ENCODE data around the gene RHOBTB1.
"Not testable (repeated sequence)": the region's sequence is repeated elsewhere in the genome, so short reads cannot be mapped to it uniquely, and the experiment has no call there.

Gene RHOBTB1

GRCh38 chr10:60869652-60870415, 74.2 kb downstream of the RHOBTB1 start:
- no peak for TF ChIP-seq POLR2A (IDR thresholded peaks at IDR 0.05; ENCODE audit: low read depth, low read length)
- FAIRE-seq (no peak), DNase-seq (ENCODE audit: insufficient read length, low spot score) (no peak)

GRCh38 chr10:60868946-60869345, 75.0 kb downstream of the RHOBTB1 start:
- no peak for FAIRE-seq
- no peak for TF ChIP-seq POLR2A (IDR thresholded peaks at IDR 0.05; ENCODE audit: low read depth, low read length)
- DNase-seq (ENCODE audit: insufficient read length, low spot score), result no peak

- FAIRE-seq, result no peak
Measured at GRCh38 chr10:60865198-60865783, 78.7 kb downstream of the RHOBTB1 start.

GRCh38 chr10:60863796-60864195, 80.2 kb downstream of the RHOBTB1 start:
- FAIRE-seq, result no peak
- no peak for DNase-seq (ENCODE audit: insufficient read length, low spot score)

More at GRCh38 chr10:60865198-60865783, 78.7 kb downstream of the RHOBTB1 start:
- TF ChIP-seq POLR2A (IDR thresholded peaks at IDR 0.05; ENCODE audit: low read depth, low read length), result no peak
- no peak for DNase-seq (ENCODE audit: insufficient read length, low spot score)

GRCh38 chr10:60862517-60862916, 81.5 kb downstream of the RHOBTB1 start:
- no peak for TF ChIP-seq POLR2A (IDR thresholded peaks at IDR 0.05; ENCODE audit: low read depth, low read length)
- DNase-seq (ENCODE audit: insufficient read length, low spot score) (no peak), FAIRE-seq (no peak)

More at GRCh38 chr10:60863796-60864195, 80.2 kb downstream of the RHOBTB1 start:
- TF ChIP-seq POLR2A (IDR thresholded peaks at IDR 0.05; ENCODE audit: low read depth, low read length), result no peak

GRCh38 chr10:60856405-60856804, 87.6 kb downstream of the RHOBTB1 start:
- no peak for TF ChIP-seq POLR2A (IDR thresholded peaks at IDR 0.05; ENCODE audit: low read depth, low read length)
- DNase-seq (ENCODE audit: insufficient read length, low spot score) (no peak), FAIRE-seq (no peak)

GRCh38 chr10:60853637-60854036, 90.3 kb downstream of the RHOBTB1 start:
- DNase-seq (ENCODE audit: insufficient read length, low spot score), result no peak
- FAIRE-seq, result no peak

GRCh38 chr10:60853107-60853506, 90.9 kb downstream of the RHOBTB1 start:
- DNase-seq (ENCODE audit: insufficient read length, low spot score) (no peak), FAIRE-seq (no peak)
- no peak for TF ChIP-seq POLR2A (IDR thresholded peaks at IDR 0.05; ENCODE audit: low read depth, low read length)

More at GRCh38 chr10:60853637-60854036, 90.3 kb downstream of the RHOBTB1 start:
- no peak for TF ChIP-seq POLR2A (IDR thresholded peaks at IDR 0.05; ENCODE audit: low read depth, low read length)

GRCh38 chr10:60849740-60850139, 94.2 kb downstream of the RHOBTB1 start:
- FAIRE-seq (no peak), DNase-seq (ENCODE audit: insufficient read length, low spot score) (no peak)
- no peak for TF ChIP-seq POLR2A (IDR thresholded peaks at IDR 0.05; ENCODE audit: low read depth, low read length)

GRCh38 chr10:60849217-60849616, 94.8 kb downstream of the RHOBTB1 start:
- DNase-seq (ENCODE audit: insufficient read length, low spot score) (no peak), FAIRE-seq (no peak)

GRCh38 chr10:60848680-60849079, 95.3 kb downstream of the RHOBTB1 start:
- FAIRE-seq (no peak), DNase-seq (ENCODE audit: insufficient read length, low spot score) (no peak)
- no peak for TF ChIP-seq POLR2A (IDR thresholded peaks at IDR 0.05; ENCODE audit: low read depth, low read length)

More at GRCh38 chr10:60849217-60849616, 94.8 kb downstream of the RHOBTB1 start:
- TF ChIP-seq POLR2A (IDR thresholded peaks at IDR 0.05; ENCODE audit: low read depth, low read length), result no peak

GRCh38 chr10:60848126-60848525, 95.9 kb downstream of the RHOBTB1 start:
- FAIRE-seq (no peak), DNase-seq (ENCODE audit: insufficient read length, low spot score) (no peak)
- TF ChIP-seq POLR2A (IDR thresholded peaks at IDR 0.05; ENCODE audit: low read depth, low read length), result no peak

- TF ChIP-seq POLR2A (IDR thresholded peaks at IDR 0.05; ENCODE audit: low read depth, low read length), result no peak
- DNase-seq (ENCODE audit: insufficient read length, low spot score), result peak; percentile 12
Measured at GRCh38 chr10:60846173-60846572, 97.8 kb downstream of the RHOBTB1 start.

GRCh38 chr10:60845038-60845437, 98.9 kb downstream of the RHOBTB1 start:
- no peak for TF ChIP-seq POLR2A (IDR thresholded peaks at IDR 0.05; ENCODE audit: low read depth, low read length)
- no peak for FAIRE-seq
- DNase-seq (ENCODE audit: insufficient read length, low spot score), result no peak

More at GRCh38 chr10:60846173-60846572, 97.8 kb downstream of the RHOBTB1 start:
- FAIRE-seq, result peak; percentile 79

- DNase-seq (ENCODE audit: insufficient read length, low spot score) (no peak), FAIRE-seq (no peak)
- no peak for TF ChIP-seq POLR2A (IDR thresholded peaks at IDR 0.05; ENCODE audit: low read depth, low read length)
Measured at GRCh38 chr10:60842694-60843093, 101.3 kb downstream of the RHOBTB1 start.

- not testable (repeated sequence) for FAIRE-seq; DNase-seq (ENCODE audit: insufficient read length, low spot score)
Measured at GRCh38 chr10:60841227-60841626, 102.8 kb downstream of the RHOBTB1 start.

Data from H54 (cell line).